ENCODE results near the gene UACA. TPM values are rescaled to one million over a fixed set of nuclear protein-coding genes. Genes with fewer than 3 reads are reported as not detected.
A peak's percentile ranks its signal among the peaks of the same experiment; 100 is the strongest.

UACA gene
- polyA plus RNA-seq, 1 of the 3 experiments (the other 2 are of a cell fraction): 35.9 TPM

- H3K27ac ChIP-seq (ENCODE audit: low read depth in 2 of 2, low read length in 1 of 2): no peak overlapping the region
- H3K9me3 ChIP-seq: no peaks in the 10 kb centered on the region
- no peak overlapping the region for H3K4me2 ChIP-seq
- peaks cover 47 to 99% of the 10 kb centered on the region in 2 experiments for H3K36me3 ChIP-seq (replicated peaks in 1 of 2; ENCODE audit: control insufficient read depth in 1 of 2, insufficient read depth in 2 of 2, low read length in 1 of 2)
- ChIA-PET CTCF (interaction anchor here (1.4 to 1.5 kb wide), 2 partner anchors 20 to 141 kb away, joined by 3 to 4 read pairs; no protein-coding TSS in a partner anchor), POLR2A (no interaction called here)
- no peaks in the 10 kb centered on the region for H3K27me3 ChIP-seq (ENCODE audit: insufficient read depth)
- no peak overlapping the region for H2AFZ ChIP-seq (ENCODE audit: low read depth)
- H3F3A ChIP-seq (replicated peaks; ENCODE audit: insufficient read depth): peaks cover 49% of the 10 kb centered on the region
- WGBS (ENCODE audit: low lambda C conversion rate): 89% methylated on average over 1 of the region's 1 CpG
- H3K9me2 ChIP-seq: no peaks in the 10 kb centered on the region
- no peaks in the 10 kb centered on the region for H4K20me1 ChIP-seq (ENCODE audit: insufficient read depth)
- no peak overlapping the region for H3K4me3 ChIP-seq (ENCODE audit: low read depth in 2 of 2, low read length in 1 of 2)
- H3K79me2 ChIP-seq (ENCODE audit: insufficient read depth): peaks cover 31% of the 10 kb centered on the region
- no peak overlapping the region for H3K9ac ChIP-seq
- H3K4me1 ChIP-seq (ENCODE audit: control insufficient read depth in 1 of 2, insufficient read depth in 2 of 2, low read depth in 1 of 2, low read length in 1 of 2): peaks cover 6 to 30% of the 10 kb centered on the region in 2 experiments
- TF ChIP-seq RAD21 (IDR thresholded peaks at IDR 0.05; ENCODE audit: low read length) (peak; percentile 58), MXI1 (IDR thresholded peaks at IDR 0.05; ENCODE audit: low read depth, low read length) (no peak), TCF12 (IDR thresholded peaks at IDR 0.05) (no peak), FOSL2 (IDR thresholded peaks at IDR 0.05; ENCODE audit: borderline replicate concordance, low read depth) (no peak), SMC3 (IDR thresholded peaks at IDR 0.05; ENCODE audit: low read depth, low read length) (0 out of 2 replicates have a peak, but pooled peaks have one; percentile 5), CTCF (IDR thresholded peaks at IDR 0.05) (peak; percentile 50)
- DNase-seq: no peak
These were observed 92.7 kb downstream of the UACA start for GRCh38 chr15:70670680-70671079.

GRCh38 chr15:70669966-70670658, 93.2 kb downstream of the UACA start:
- DNase-seq: peak; percentile 4
- Histone ChIP-seq H3K4me1 (ENCODE audit: control insufficient read depth in 1 of 2, insufficient read depth in 2 of 2, low read depth in 1 of 2, low read length in 1 of 2) (peaks cover 6 to 30% of the 10 kb centered on the region in 2 experiments), H3K27ac (ENCODE audit: low read depth in 2 of 2, low read length in 1 of 2) (peak overlapping the region; percentile 22 to 47; a peak in 2 of 4 replicates), H3K9ac (no peak overlapping the region), H3K9me3 (no peaks in the 10 kb centered on the region), H4K20me1 (ENCODE audit: insufficient read depth) (no peaks in the 10 kb centered on the region), H3K4me2 (no peak overlapping the region), H3K79me2 (ENCODE audit: insufficient read depth) (peaks cover 34% of the 10 kb centered on the region), H3K4me3 (ENCODE audit: low read depth in 2 of 2, low read length in 1 of 2) (no peak overlapping the region), H3F3A (replicated peaks; ENCODE audit: insufficient read depth) (peaks cover 52% of the 10 kb centered on the region), H3K9me2 (no peaks in the 10 kb centered on the region), H2AFZ (ENCODE audit: low read depth) (no peak overlapping the region; the same call in 1 of the 2 replicates), H3K27me3 (ENCODE audit: insufficient read depth) (no peaks in the 10 kb centered on the region), H3K36me3 (replicated peaks in 1 of 2; ENCODE audit: control insufficient read depth in 1 of 2, insufficient read depth in 2 of 2, low read length in 1 of 2) (peaks cover 42 to 99% of the 10 kb centered on the region in 2 experiments)
- TF ChIP-seq PBX3 (IDR thresholded peaks at IDR 0.05) (peak; percentile 31; the same call in 1 of the 2 replicates), GATA2 (CRISPR knock-in tag; IDR thresholded peaks at IDR 0.05) (peak; percentile 71), TCF12 (IDR thresholded peaks at IDR 0.05) (peak; percentile 45; the same call in 1 of the 2 replicates), NRF1 (IDR thresholded peaks at IDR 0.05; ENCODE audit: low read depth, low read length) (peak; percentile 50), CTCF (IDR thresholded peaks at IDR 0.05) (no peak), USF2 (IDR thresholded peaks at IDR 0.05; ENCODE audit: borderline replicate concordance, low read depth, low read length) (no peak)
- CTCF ChIA-PET: interaction anchor here (1.1 to 1.5 kb wide), 3 partner anchors 20 to 142 kb away, joined by 3 to 4 read pairs (median 4); no protein-coding TSS in a partner anchor
- WGBS (ENCODE audit: low lambda C conversion rate): 63% methylated on average over 8 of the region's 8 CpGs
- POLR2A ChIA-PET: no interaction called here

All from SK-N-SH (cell line).